HEK293 (cell line): ENCODE data around the gene CES1.
"Not testable (repeated sequence)": the region's sequence is repeated elsewhere in the genome, so short reads cannot be mapped to it uniquely, and the experiment has no call there.

Experiments used
- SP2 ChIP-seq: fragments of 450-650 bp; formaldehyde crosslinking; IDR thresholded peaks from 2 replicates; pipeline ENCODE4 v1.5.1; 2016; ENCODE audit warnings: missing biosample characterization, missing genetic modification characterization
- ZNF350 ChIP-seq: fragments of 450-650 bp; formaldehyde crosslinking; IDR thresholded peaks from 2 replicates; pipeline ENCODE4 v1.5.0; 2017; ENCODE audit warnings: missing biosample characterization, mild to moderate bottlenecking, missing genetic modification characterization
- ZNF561 ChIP-seq: fragments of 450-650 bp; IDR thresholded peaks from 2 replicates; pipeline ENCODE4 v1.5.1; 2018; ENCODE audit warnings: missing biosample characterization, missing genetic modification characterization, borderline replicate concordance
- ZNF660 ChIP-seq: fragments of 450-650 bp; IDR thresholded peaks from 2 replicates; pipeline ENCODE4 v1.5.1; 2018; ENCODE audit warnings: missing biosample characterization, mild to moderate bottlenecking, missing genetic modification characterization
- ZNF785 ChIP-seq: fragments of 450-650 bp; formaldehyde crosslinking; IDR thresholded peaks from 2 replicates; pipeline ENCODE4 v1.5.1; 2016; ENCODE audit warnings: missing biosample characterization, missing genetic modification characterization
- TF ChIP-seq, protein P1 (sequence below): fragments of 450-650 bp; formaldehyde crosslinking; IDR thresholded peaks from 2 replicates; pipeline ENCODE4 v1.5.1; 2016; ENCODE audit warnings: missing biosample characterization, missing genetic modification characterization
- TF ChIP-seq, protein P2 (sequence below): fragments of 450-650 bp; formaldehyde crosslinking; IDR thresholded peaks from 2 replicates; pipeline ENCODE4 v1.5.1; 2016; ENCODE audit warnings: missing biosample characterization, missing genetic modification characterization

DNA sequence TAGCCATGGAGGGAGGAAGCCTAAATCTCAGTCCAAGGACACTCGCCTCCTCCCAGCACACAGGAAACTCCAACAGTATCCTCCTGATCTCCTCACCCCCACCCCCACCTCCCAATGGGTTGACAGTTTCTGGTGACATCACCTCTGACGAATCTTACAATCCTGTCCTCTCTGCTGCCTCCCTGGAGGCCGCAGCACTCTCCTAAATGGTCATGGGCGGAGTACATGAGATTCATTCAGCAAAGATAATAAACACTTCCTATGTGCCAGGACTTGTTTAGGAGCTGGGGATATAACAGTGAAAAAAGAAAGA is 52.8 kb downstream of the CES1 start:
- TF ChIP-seq ZNF350 (tag by site-specific recombination); SP2; ZNF785 (tag by site-specific recombination); ZNF561 (tag by site-specific recombination); ZNF660 (tag by site-specific recombination): not testable (repeated sequence)
- TF ChIP-seq, protein P1, sequence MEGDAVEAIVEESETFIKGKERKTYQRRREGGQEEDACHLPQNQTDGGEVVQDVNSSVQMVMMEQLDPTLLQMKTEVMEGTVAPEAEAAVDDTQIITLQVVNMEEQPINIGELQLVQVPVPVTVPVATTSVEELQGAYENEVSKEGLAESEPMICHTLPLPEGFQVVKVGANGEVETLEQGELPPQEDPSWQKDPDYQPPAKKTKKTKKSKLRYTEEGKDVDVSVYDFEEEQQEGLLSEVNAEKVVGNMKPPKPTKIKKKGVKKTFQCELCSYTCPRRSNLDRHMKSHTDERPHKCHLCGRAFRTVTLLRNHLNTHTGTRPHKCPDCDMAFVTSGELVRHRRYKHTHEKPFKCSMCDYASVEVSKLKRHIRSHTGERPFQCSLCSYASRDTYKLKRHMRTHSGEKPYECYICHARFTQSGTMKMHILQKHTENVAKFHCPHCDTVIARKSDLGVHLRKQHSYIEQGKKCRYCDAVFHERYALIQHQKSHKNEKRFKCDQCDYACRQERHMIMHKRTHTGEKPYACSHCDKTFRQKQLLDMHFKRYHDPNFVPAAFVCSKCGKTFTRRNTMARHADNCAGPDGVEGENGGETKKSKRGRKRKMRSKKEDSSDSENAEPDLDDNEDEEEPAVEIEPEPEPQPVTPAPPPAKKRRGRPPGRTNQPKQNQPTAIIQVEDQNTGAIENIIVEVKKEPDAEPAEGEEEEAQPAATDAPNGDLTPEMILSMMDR (tag by site-specific recombination) = not testable (repeated sequence)
- TF ChIP-seq, protein P2, sequence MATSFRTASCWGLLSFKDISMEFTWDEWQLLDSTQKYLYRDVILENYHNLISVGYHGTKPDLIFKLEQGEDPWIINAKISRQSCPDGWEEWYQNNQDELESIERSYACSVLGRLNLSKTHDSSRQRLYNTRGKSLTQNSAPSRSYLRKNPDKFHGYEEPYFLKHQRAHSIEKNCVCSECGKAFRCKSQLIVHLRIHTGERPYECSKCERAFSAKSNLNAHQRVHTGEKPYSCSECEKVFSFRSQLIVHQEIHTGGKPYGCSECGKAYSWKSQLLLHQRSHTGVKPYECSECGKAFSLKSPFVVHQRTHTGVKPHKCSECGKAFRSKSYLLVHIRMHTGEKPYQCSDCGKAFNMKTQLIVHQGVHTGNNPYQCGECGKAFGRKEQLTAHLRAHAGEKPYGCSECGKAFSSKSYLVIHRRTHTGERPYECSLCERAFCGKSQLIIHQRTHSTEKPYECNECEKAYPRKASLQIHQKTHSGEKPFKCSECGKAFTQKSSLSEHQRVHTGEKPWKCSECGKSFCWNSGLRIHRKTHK (tag by site-specific recombination) = not testable (repeated sequence)
